Stimulated activated CD8-positive, alpha-beta memory T cell treated with anti-CD3 and anti-CD28 coated beads, Interleukin-12 subunit alpha, Interleukin-12 subunit beta, amount 100 ng/mL, for 24 hours (primary cell): ENCODE measurements around the gene PIP4K2B.
"Not testable (repeated sequence)": the region's sequence is repeated elsewhere in the genome, so short reads cannot be mapped to it uniquely, and the experiment has no call there.

Source experiments
- DNase-seq: peaks from one replicate; pipeline ENCODE4 v3.0.0-alpha.2; 2020; ENCODE audit errors: extremely low read depth

The PIP4K2B gene

GRCh38 chr17:38730526-38731379 lies 68.6 kb downstream of the PIP4K2B start:
- no peak for DNase-seq

- peak; percentile 77 for DNase-seq
Measured at GRCh38 chr17:38729886-38730525, 69.3 kb downstream of the PIP4K2B start, which contains the start of gene CISD3. TSS of gene CISD3 (plus strand) at chr17:38730341. CDS start at chr17:38730359, 18 bp downstream.

GRCh38 chr17:38729368-38729885 lies 69.9 kb downstream of the PIP4K2B start:
- no peak for DNase-seq

- no peak for DNase-seq
Measured at GRCh38 chr17:38728290-38728831, 71.0 kb downstream of the PIP4K2B start.

GRCh38 chr17:38727736-38728135 lies 71.6 kb downstream of the PIP4K2B start:
- no peak for DNase-seq

GRCh38 chr17:38726145-38726544 lies 73.2 kb downstream of the PIP4K2B start:
- not testable (repeated sequence) for DNase-seq

GRCh38 chr17:38725066-38725465 lies 74.3 kb downstream of the PIP4K2B start:
- DNase-seq = no peak

GRCh38 chr17:38724337-38724988 lies 74.9 kb downstream of the PIP4K2B start:
- DNase-seq = no peak

GRCh38 chr17:38721802-38722201 lies 77.6 kb downstream of the PIP4K2B start:
- DNase-seq = no peak

- DNase-seq = no peak
Measured at GRCh38 chr17:38720941-38721340, 78.4 kb downstream of the PIP4K2B start.

- DNase-seq = no peak
Measured at GRCh38 chr17:38719943-38720641, 79.3 kb downstream of the PIP4K2B start.

- no peak for DNase-seq
Measured at GRCh38 chr17:38719289-38719942, 79.9 kb downstream of the PIP4K2B start.

GRCh38 chr17:38717139-38717745 lies 82.1 kb downstream of the PIP4K2B start:
- DNase-seq = no peak

GRCh38 chr17:38716368-38717005 lies 82.9 kb downstream of the PIP4K2B start:
- DNase-seq = no peak
